ENCODE data around the gene TIGD2.
"Not testable (repeated sequence)": the region's sequence is repeated elsewhere in the genome, so short reads cannot be mapped to it uniquely, and the experiment has no call there.

TIGD2 gene

DNA sequence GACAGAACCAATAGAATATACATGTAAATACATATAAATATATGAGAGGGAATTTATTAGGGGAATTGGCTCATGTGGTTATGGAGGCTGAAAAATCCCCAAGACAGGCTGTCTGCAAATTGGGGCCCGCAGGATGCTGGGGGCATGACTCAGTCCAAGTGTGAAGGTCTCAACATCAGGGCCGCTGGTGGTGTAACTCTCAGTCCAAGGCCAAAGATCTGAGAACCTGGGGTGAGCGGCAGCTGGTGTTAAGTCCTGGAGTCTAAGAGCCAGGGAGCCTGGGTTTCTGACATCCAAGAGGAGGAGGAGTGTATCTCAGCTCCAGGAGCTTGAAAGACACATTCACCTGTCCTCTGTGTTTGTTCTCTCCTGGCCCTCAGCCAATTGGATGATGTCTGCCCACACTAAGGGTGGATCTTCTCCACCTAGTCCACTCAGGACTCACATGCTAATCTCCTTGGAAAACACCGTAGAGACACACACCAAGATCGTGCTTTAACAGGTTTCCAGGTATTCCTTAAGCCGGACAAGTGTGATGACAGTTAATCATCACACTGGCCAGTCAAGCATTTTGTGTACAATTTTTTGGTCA, 28.9 kb downstream of the TIGD2 start:
- WGBS = 93% methylated on average over 6 of the region's 6 CpGs
- no peak overlapping the region for H3K27ac ChIP-seq (ENCODE audit: low read depth, low read length)
- no peak overlapping the region for H3K9ac ChIP-seq (ENCODE audit: low read depth, low read length)

GRCh38 chr4:89142691-89143669, 31.6 kb downstream of the TIGD2 start:
- H3K36me3 ChIP-seq (ENCODE audit: insufficient read depth, low read length) = no peaks in the 10 kb centered on the region
- H3K4me3 ChIP-seq (ENCODE audit: low read length) = no peak overlapping the region
- 92% methylated on average over 3 of the region's 4 CpGs for WGBS
- H3K9ac ChIP-seq (ENCODE audit: low read depth, low read length) = no peak overlapping the region
- H3K27me3 ChIP-seq (ENCODE audit: insufficient read depth, low read length) = no peaks in the 10 kb centered on the region
- peaks cover 4% of the 10 kb centered on the region; the same call in 1 of the 2 replicates for H3K9me3 ChIP-seq (ENCODE audit: insufficient read depth, low read depth, low read length)
- no peaks in the 10 kb centered on the region for H3K4me1 ChIP-seq (ENCODE audit: insufficient read depth, low read length)
- no peak overlapping the region for H3K27ac ChIP-seq (ENCODE audit: low read depth, low read length)

More for the DNA sequence above, 28.9 kb downstream of the TIGD2 start:
- Histone ChIP-seq H3K36me3 (ENCODE audit: insufficient read depth, low read length) (no peaks in the 10 kb centered on the region), H3K27me3 (ENCODE audit: insufficient read depth, low read length) (no peaks in the 10 kb centered on the region), H3K9me3 (ENCODE audit: insufficient read depth, low read depth, low read length) (0 out of 2 replicates have a peak, but pooled peaks cover 2% of the 10 kb centered on the region), H3K4me1 (ENCODE audit: insufficient read depth, low read length) (no peaks in the 10 kb centered on the region), H3K4me3 (ENCODE audit: low read length) (no peak overlapping the region)

DNA sequence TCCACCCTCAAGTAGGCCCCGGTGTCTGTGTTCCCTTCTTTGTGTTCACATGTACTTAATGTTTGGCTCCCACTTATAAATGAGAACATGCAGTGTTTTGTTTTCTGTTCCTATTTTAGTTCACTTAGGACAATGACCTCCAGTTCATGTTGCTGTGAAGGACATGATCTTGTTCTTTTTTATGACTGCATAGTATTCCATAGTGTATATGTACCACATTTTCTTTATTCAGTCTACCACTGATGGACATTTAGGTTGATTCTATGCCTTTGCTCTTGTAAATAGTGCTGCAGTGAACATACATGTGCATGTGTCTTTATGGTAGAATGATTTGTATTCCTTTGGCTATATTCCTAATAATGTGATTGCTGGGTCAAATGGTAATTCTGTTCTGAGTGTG, 33.3 kb downstream of the TIGD2 start:
- H3K27me3 ChIP-seq (ENCODE audit: insufficient read depth, low read length); H3K9ac ChIP-seq (ENCODE audit: low read depth, low read length); H3K4me3 ChIP-seq (ENCODE audit: low read length); H3K9me3 ChIP-seq (ENCODE audit: insufficient read depth, low read depth, low read length); H3K4me1 ChIP-seq (ENCODE audit: insufficient read depth, low read length); H3K36me3 ChIP-seq (ENCODE audit: insufficient read depth, low read length); H3K27ac ChIP-seq (ENCODE audit: low read depth, low read length): not testable (repeated sequence)
- WGBS = 100% methylated on average over 1 of the region's 1 CpG

GRCh38 chr4:89146196-89146595, 34.9 kb downstream of the TIGD2 start:
- no peak overlapping the region for H3K4me3 ChIP-seq (ENCODE audit: low read length)

GRCh38 chr4:89152972-89153371, 41.6 kb downstream of the TIGD2 start:
- WGBS = 27% methylated on average over 2 of the region's 2 CpGs
- Histone ChIP-seq H3K36me3 (ENCODE audit: insufficient read depth, low read length) (no peaks in the 10 kb centered on the region), H3K9me3 (ENCODE audit: insufficient read depth, low read depth, low read length) (peaks cover 6% of the 10 kb centered on the region), H3K27ac (ENCODE audit: low read depth, low read length) (no peak overlapping the region), H3K9ac (ENCODE audit: low read depth, low read length) (no peak overlapping the region), H3K27me3 (ENCODE audit: insufficient read depth, low read length) (no peaks in the 10 kb centered on the region), H3K4me3 (ENCODE audit: low read length) (no peak overlapping the region), H3K4me1 (ENCODE audit: insufficient read depth, low read length) (peaks cover 21% of the 10 kb centered on the region)

More at GRCh38 chr4:89146196-89146595, 34.9 kb downstream of the TIGD2 start:
- no peaks in the 10 kb centered on the region for H3K4me1 ChIP-seq (ENCODE audit: insufficient read depth, low read length)
- no peaks in the 10 kb centered on the region for H3K27me3 ChIP-seq (ENCODE audit: insufficient read depth, low read length)
- no peak overlapping the region for H3K9ac ChIP-seq (ENCODE audit: low read depth, low read length)
- no peak overlapping the region for H3K27ac ChIP-seq (ENCODE audit: low read depth, low read length)
- WGBS = 100% methylated on average over 2 of the region's 2 CpGs
- no peaks in the 10 kb centered on the region for H3K36me3 ChIP-seq (ENCODE audit: insufficient read depth, low read length)
- H3K9me3 ChIP-seq (ENCODE audit: insufficient read depth, low read depth, low read length) = peaks cover 9% of the 10 kb centered on the region

GRCh38 chr4:89156174-89156914, 45.0 kb downstream of the TIGD2 start:
- H3K4me3 ChIP-seq (ENCODE audit: low read length) = no peak overlapping the region
- H3K9ac ChIP-seq (ENCODE audit: low read depth, low read length) = no peak overlapping the region
- H3K4me1 ChIP-seq (ENCODE audit: insufficient read depth, low read length) = peaks cover 21% of the 10 kb centered on the region
- H3K36me3 ChIP-seq (ENCODE audit: insufficient read depth, low read length) = no peaks in the 10 kb centered on the region
- 93% methylated on average over 12 of the region's 12 CpGs for WGBS
- no peak overlapping the region for H3K27ac ChIP-seq (ENCODE audit: low read depth, low read length)
- no peaks in the 10 kb centered on the region for H3K27me3 ChIP-seq (ENCODE audit: insufficient read depth, low read length)
- H3K9me3 ChIP-seq (ENCODE audit: insufficient read depth, low read depth, low read length) = no peaks in the 10 kb centered on the region

- peaks cover 13% of the 10 kb centered on the region for H3K4me1 ChIP-seq (ENCODE audit: insufficient read depth, low read length)
- 90% methylated on average over 7 of the region's 7 CpGs for WGBS
Observed at GRCh38 chr4:89157488-89158024, 46.2 kb downstream of the TIGD2 start.

GRCh38 chr4:89158884-89159503, 47.7 kb downstream of the TIGD2 start:
- no peaks in the 10 kb centered on the region for H3K4me1 ChIP-seq (ENCODE audit: insufficient read depth, low read length)
- no peaks in the 10 kb centered on the region for H3K36me3 ChIP-seq (ENCODE audit: insufficient read depth, low read length)
- 17% methylated on average over 1 of the region's 2 CpGs for WGBS
- H3K4me3 ChIP-seq (ENCODE audit: low read length) = no peak overlapping the region
- no peak overlapping the region for H3K27ac ChIP-seq (ENCODE audit: low read depth, low read length)
- no peaks in the 10 kb centered on the region for H3K27me3 ChIP-seq (ENCODE audit: insufficient read depth, low read length)
- H3K9ac ChIP-seq (ENCODE audit: low read depth, low read length) = no peak overlapping the region
- no peaks in the 10 kb centered on the region for H3K9me3 ChIP-seq (ENCODE audit: insufficient read depth, low read depth, low read length)

More at GRCh38 chr4:89157488-89158024, 46.2 kb downstream of the TIGD2 start:
- Histone ChIP-seq H3K36me3 (ENCODE audit: insufficient read depth, low read length) (no peaks in the 10 kb centered on the region), H3K27me3 (ENCODE audit: insufficient read depth, low read length) (no peaks in the 10 kb centered on the region), H3K4me3 (ENCODE audit: low read length) (no peak overlapping the region), H3K27ac (ENCODE audit: low read depth, low read length) (no peak overlapping the region), H3K9me3 (ENCODE audit: insufficient read depth, low read depth, low read length) (no peaks in the 10 kb centered on the region), H3K9ac (ENCODE audit: low read depth, low read length) (no peak overlapping the region)

DNA sequence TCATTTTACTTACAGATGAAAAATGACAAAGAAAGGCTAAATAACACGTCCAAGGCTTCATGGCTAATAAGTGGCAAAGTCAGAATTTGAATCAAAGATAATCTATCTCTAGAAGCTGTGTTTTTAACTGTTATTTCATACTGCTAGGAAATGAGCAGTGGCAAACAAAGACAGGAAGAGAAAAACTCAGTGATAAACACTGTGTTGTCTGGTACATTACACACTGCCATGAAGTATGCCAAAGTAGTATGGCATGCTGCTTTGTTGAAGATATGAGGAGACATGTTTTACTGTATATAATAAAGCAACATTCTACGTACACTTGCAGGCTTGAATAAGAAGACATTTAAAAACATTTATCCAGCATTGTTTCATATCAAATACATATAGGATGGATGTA, 49.5 kb downstream of the TIGD2 start:
- Histone ChIP-seq H3K4me3 (ENCODE audit: low read length) (no peak overlapping the region), H3K27ac (ENCODE audit: low read depth, low read length) (no peak overlapping the region), H3K9ac (ENCODE audit: low read depth, low read length) (no peak overlapping the region), H3K36me3 (ENCODE audit: insufficient read depth, low read length) (no peaks in the 10 kb centered on the region), H3K9me3 (ENCODE audit: insufficient read depth, low read depth, low read length) (no peaks in the 10 kb centered on the region), H3K27me3 (ENCODE audit: insufficient read depth, low read length) (no peaks in the 10 kb centered on the region), H3K4me1 (ENCODE audit: insufficient read depth, low read length) (no peaks in the 10 kb centered on the region)
- 89% methylated on average over 1 of the region's 2 CpGs for WGBS

GRCh38 chr4:89161841-89162240, 50.5 kb downstream of the TIGD2 start:
- Histone ChIP-seq H3K27ac (ENCODE audit: low read depth, low read length) (no peak overlapping the region), H3K36me3 (ENCODE audit: insufficient read depth, low read length) (no peaks in the 10 kb centered on the region), H3K4me1 (ENCODE audit: insufficient read depth, low read length) (no peaks in the 10 kb centered on the region), H3K27me3 (ENCODE audit: insufficient read depth, low read length) (no peaks in the 10 kb centered on the region), H3K4me3 (ENCODE audit: low read length) (no peak overlapping the region), H3K9me3 (ENCODE audit: insufficient read depth, low read depth, low read length) (no peaks in the 10 kb centered on the region), H3K9ac (ENCODE audit: low read depth, low read length) (no peak overlapping the region)
- WGBS = 100% methylated on average over 2 of the region's 2 CpGs
